22Rv1 (cell line): ENCODE results near the gene IDH1.
"Not testable (repeated sequence)": the region's sequence is repeated elsewhere in the genome, so short reads cannot be mapped to it uniquely, and the experiment has no call there.

Experiments used
- H3K27ac ChIP-seq: fragments of 450-650 bp; 2 replicates; pipeline ENCODE4 v1.5.1; 2017
- ZFX ChIP-seq: fragments of 450-650 bp; IDR thresholded peaks from 2 replicates; pipeline ENCODE4 v1.6.1; 2017; ENCODE audit warnings: antibody characterized with exemption, borderline replicate concordance
- TF ChIP-seq, protein P1 (sequence below): fragments of 450-650 bp; IDR thresholded peaks from 2 replicates; pipeline ENCODE4 v1.5.1; 2017; ENCODE audit warnings: mild to moderate bottlenecking

The IDH1 gene

DNA sequence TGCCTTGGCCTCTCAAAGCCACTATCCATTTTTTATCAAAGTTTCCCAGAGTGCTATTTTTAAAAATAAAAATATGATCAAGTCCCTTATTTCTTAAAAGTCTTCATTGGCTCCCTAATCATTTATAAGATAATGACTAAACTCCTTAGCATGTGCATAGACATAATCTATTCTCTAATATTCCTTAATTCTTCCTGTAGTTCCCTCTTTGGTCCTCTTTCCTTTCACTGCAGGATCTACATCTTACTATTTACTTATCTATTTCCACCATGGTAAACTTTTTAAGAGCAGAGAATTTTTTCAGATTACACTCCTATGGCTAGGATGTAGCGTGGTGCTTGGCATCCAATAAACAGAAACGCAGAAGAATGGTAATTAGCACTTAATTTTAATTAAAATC is 19.0 kb downstream of the IDH1 start:
- H3K27ac ChIP-seq = no peak overlapping the region
- no peak for TF ChIP-seq ZFX
- TF ChIP-seq, protein P1, sequence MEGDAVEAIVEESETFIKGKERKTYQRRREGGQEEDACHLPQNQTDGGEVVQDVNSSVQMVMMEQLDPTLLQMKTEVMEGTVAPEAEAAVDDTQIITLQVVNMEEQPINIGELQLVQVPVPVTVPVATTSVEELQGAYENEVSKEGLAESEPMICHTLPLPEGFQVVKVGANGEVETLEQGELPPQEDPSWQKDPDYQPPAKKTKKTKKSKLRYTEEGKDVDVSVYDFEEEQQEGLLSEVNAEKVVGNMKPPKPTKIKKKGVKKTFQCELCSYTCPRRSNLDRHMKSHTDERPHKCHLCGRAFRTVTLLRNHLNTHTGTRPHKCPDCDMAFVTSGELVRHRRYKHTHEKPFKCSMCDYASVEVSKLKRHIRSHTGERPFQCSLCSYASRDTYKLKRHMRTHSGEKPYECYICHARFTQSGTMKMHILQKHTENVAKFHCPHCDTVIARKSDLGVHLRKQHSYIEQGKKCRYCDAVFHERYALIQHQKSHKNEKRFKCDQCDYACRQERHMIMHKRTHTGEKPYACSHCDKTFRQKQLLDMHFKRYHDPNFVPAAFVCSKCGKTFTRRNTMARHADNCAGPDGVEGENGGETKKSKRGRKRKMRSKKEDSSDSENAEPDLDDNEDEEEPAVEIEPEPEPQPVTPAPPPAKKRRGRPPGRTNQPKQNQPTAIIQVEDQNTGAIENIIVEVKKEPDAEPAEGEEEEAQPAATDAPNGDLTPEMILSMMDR = no peak

DNA sequence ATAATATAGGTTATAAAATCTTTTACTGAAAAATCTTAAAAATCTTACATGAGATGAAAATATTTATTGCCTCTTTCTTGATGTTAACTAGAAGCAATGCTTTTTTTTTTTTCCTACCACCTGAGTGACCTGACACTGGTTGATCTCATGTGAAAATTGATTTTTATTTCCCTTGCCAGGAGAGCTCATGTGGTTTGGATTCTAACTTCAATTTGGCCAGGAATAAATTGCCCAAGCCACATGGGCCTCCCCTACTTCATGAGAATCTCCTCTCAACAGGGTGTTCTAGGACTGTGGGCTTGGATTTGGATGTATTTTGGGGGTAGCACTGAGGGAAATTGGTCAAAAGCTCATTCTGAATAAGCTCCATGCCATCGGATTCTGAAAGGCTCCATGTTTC is 20.1 kb downstream of the IDH1 start:
- TF ChIP-seq ZFX = no peak
- TF ChIP-seq, protein P1 = no peak
- H3K27ac ChIP-seq = no peak overlapping the region

DNA sequence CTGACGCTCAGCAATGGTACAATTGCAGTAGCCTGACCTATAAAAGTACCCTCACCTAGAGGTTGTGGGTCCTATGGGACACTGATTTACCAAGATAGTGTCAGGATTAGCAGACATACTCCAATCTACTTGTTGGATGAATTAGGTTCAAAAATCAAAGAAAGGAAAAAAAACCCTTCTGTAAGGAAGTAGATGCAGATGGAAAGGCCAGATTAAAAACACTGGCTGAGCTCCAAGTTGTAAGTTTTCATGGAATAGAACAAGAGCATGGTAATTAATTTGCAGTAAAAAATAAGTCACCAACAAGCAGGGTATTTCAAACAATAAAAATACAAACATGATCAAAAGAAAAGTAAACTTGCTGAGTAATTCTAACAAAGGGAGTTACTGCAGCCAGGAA is 26.4 kb downstream of the IDH1 start:
- TF ChIP-seq, protein P1 = no peak
- TF ChIP-seq ZFX = no peak
- H3K27ac ChIP-seq = no peak overlapping the region

DNA sequence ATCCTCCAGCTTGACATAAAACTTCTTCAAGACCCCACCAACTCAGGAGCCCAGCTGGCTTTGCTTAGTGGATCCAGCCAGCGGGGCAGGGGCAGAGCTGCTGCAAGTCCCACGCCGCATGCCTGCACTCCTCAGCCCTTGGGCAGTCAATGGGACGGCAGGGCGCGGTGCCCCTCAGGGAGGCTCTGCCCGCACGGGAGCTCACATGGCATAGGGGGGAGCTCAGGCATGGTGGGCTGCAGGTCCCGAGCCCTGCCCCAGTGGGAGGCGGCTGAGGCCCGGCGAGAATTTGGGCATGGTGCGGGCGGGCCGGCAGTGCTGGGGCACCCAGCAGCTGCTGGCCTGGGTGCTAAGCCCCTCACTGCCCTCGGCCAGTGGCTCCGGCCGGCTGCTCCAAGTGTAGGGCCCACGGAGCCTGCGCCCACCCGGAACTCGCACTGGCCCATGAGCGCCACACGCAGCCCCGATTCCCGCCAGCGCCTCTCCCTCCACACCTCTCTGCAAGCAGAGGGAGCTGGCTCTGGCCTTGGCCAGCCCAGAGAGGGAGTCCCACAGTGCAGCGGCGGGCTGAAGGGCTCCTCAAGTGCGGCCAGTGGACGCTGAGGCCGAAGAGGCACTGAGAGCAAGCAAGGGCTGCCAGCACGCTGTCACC is 27.2 kb downstream of the IDH1 start:
- no peak overlapping the region for H3K27ac ChIP-seq
- TF ChIP-seq, protein P1 = no peak
- TF ChIP-seq ZFX = no peak

DNA sequence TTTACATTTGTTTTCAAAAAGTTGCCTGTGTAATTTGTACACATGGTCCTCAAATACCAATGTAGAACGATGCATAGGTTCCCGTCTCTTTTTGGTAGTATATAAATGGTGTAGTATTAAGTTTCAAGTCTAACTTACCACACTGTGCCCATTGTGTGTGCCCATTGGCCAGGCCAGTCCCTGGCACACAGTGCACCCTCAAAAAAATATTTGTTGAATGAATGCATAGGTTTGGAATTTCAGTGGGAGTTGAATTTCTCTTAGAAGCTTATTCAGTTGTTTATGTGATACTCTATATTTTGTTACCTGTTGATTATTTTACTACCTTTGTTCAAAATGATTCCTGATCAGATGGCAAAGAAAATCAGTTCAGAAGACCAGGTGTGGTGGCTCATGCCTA is 30.1 kb downstream of the IDH1 start:
- TF ChIP-seq, protein P1 = no peak
- no peak for TF ChIP-seq ZFX
- H3K27ac ChIP-seq = no peak overlapping the region

DNA sequence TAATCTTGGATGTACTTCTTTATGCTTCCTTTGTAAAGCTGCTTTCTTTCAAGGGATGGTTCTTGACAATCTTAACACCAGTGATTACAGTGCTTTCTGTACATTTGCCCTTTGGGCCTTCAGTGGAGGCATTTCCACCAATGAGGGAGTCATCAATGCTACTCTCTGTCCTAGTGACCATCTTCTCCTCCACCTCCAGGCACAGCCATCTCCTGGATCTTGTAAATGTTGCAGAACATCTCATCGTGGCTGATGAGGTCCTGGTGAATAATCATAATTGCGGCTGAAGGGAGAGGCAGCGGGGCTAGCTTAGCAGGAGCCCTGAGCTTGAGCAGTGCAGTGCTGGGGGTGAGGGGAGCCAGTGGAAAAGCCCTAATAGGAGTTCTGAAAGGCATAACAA is 32.5 kb downstream of the IDH1 start:
- H3K27ac ChIP-seq = no peak overlapping the region
- TF ChIP-seq, protein P1 = no peak
- no peak for TF ChIP-seq ZFX

DNA sequence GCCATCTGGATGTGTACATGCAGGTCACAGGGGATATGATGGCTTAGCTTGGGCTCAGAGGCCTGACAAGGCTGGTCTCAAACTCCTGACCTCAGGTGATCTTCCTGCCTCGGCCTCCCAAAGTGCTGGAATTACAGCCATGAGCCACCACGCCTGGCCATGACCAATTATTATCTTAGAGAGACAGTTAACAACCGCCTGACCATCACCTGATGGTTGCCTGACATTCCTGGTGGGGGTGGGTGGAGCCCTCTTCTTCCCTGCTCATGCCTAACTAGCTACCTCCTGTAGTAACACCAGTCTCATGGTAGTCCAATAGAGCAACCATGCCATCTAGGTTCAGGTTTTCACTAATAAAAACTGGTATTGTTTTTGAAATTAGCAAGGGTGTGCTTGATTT is 33.0 kb downstream of the IDH1 start:
- not testable (repeated sequence) for H3K27ac ChIP-seq
